Endothelial cell of umbilical vein (primary cell): Measurements from ENCODE around the gene TMEM89. TPM values are rescaled to one million over a fixed set of nuclear protein-coding genes. Genes with fewer than 3 reads are reported as not detected.

Source experiments
- BruUV-seq: library from RNA; stranded (reverse); fragments of 400-500 nt; replicated peaks from 2 replicates; lab custom pipeline; 2021; lab: Mats Ljungman, UMichigan
- CTCF ChIA-PET: fragments of 300-600, 350-600 bp; sonication (Branson Sonifier 250); formaldehyde crosslinking; loops from one replicate; lab custom pipeline; 2021; ENCODE audit warnings: antibody characterized with exemption, inconsistent platforms; lab: Charles Lee
- POLR2A ChIA-PET: fragments of 300-600, 350-600 bp; sonication (Branson Sonifier 250); formaldehyde crosslinking; loops from one replicate; lab custom pipeline; 2021; ENCODE audit warnings: antibody characterized with exemption, inconsistent platforms; lab: Charles Lee
- DNase-seq: peaks from one replicate; pipeline ENCODE4 v3.0.0-alpha.2; 2011; ENCODE audit warnings: low read depth, low spot score
- FAIRE-seq: peaks from 2 replicates; lab custom pipeline; 2011; peaks lifted over from hg19 to GRCh38; lab: Jason Lieb, UNC
- H2AFZ ChIP-seq: 2 replicates; pipeline ENCODE4 v1.6.0; 2012; ENCODE audit warnings: low read depth, low read length, control low read depth, inconsistent platforms
- H3K27ac ChIP-seq: 2 replicates; pipeline ENCODE4 v1.5.1; 2011; ENCODE audit warnings: low read depth, mild to moderate bottlenecking, control low read depth, low read length, moderate library complexity; ENCODE audit not compliant: insufficient read depth
- H3K27me3 ChIP-seq, 2 experiments: 2 replicates each; pipeline versions ENCODE4 v1.6.0 to v1.6.1; 2011; ENCODE audit warnings: low read length in 2 of 2, mixed read lengths in 1 of 2; ENCODE audit not compliant: control insufficient read depth in 2 of 2, insufficient read depth in 2 of 2
- H3K36me3 ChIP-seq, 2 experiments: 2 replicates in 1 of 2; 3 replicates in 1 of 2; pipeline ENCODE4 v1.5.1; 2011; ENCODE audit warnings: low read length in 2 of 2, mild to moderate bottlenecking in 1 of 2, moderate library complexity in 1 of 2; ENCODE audit not compliant: control insufficient read depth in 2 of 2, insufficient read depth in 2 of 2; ENCODE audit errors: extremely low read depth in 1 of 2
- H3K4me1 ChIP-seq: 3 replicates; pipeline ENCODE4 v1.5.1; 2011; ENCODE audit warnings: mild to moderate bottlenecking, low read length; ENCODE audit not compliant: control insufficient read depth, insufficient read depth; ENCODE audit errors: extremely low read depth
- H3K4me2 ChIP-seq: 2 replicates; pipeline ENCODE4 v1.6.1; 2011; ENCODE audit warnings: low read length, control low read depth, mixed read lengths; ENCODE audit not compliant: insufficient read depth
- H3K4me3 ChIP-seq, 3 experiments: fragments of 200-600 bp in 1 of 3; sonication (generic), shearing (Covaris generic) in 1 of 3; replicated peaks in 1 of 3; 2 replicates each; pipeline ENCODE4 v1.5.1; 2011 to 2016; ENCODE audit warnings: control low read depth in 3 of 3, low read length in 3 of 3, mild to moderate bottlenecking in 2 of 3, inconsistent platforms in 1 of 3, low read depth in 1 of 3, moderate library complexity in 1 of 3; ENCODE audit not compliant: insufficient read depth in 1 of 3
- H3K79me2 ChIP-seq: 2 replicates; pipeline ENCODE4 v1.6.0; 2012; ENCODE audit warnings: low read length, inconsistent platforms; ENCODE audit not compliant: control insufficient read depth, insufficient read depth
- H3K9ac ChIP-seq: replicated peaks from 2 replicates; pipeline ENCODE3; 2011; ENCODE audit warnings: low read length, control low read depth; ENCODE audit not compliant: insufficient read depth; ENCODE audit errors: extremely low read depth
- H3K9me1 ChIP-seq: replicated peaks from 3 replicates; pipeline ENCODE4 v1.6.0; 2011; ENCODE audit warnings: mild to moderate bottlenecking, low read length; ENCODE audit not compliant: control insufficient read depth, insufficient read depth; ENCODE audit errors: extremely low read depth
- H3K9me3 ChIP-seq: replicated peaks from 2 replicates; pipeline ENCODE4 v1.5.1; 2012; ENCODE audit warnings: low read length, inconsistent platforms; ENCODE audit not compliant: control insufficient read depth, insufficient read depth
- H4K20me1 ChIP-seq: replicated peaks from 2 replicates; pipeline ENCODE3; 2011; ENCODE audit warnings: mild to moderate bottlenecking, low read length; ENCODE audit not compliant: control insufficient read depth, insufficient read depth; ENCODE audit errors: extremely low read depth
- CTCF ChIP-seq, 2 donors: IDR thresholded peaks; 1 replicate in 1 of 2; 2 replicates in 1 of 2; pipeline ENCODE4 v1.5.1; 2011; ENCODE audit warnings: low read length in 2 of 2, mild to moderate bottlenecking in 2 of 2, moderate library complexity in 2 of 2, control low read depth in 1 of 2, inconsistent platforms in 1 of 2, low read depth in 1 of 2; ENCODE audit not compliant: insufficient read depth in 1 of 2; ENCODE audit errors: extremely low read depth in 1 of 2
- EZH2 ChIP-seq: IDR thresholded peaks from 2 replicates; pipeline ENCODE4 v1.6.1; 2012; ENCODE audit warnings: borderline replicate concordance, low read depth, mild to moderate bottlenecking, moderate library complexity, low read length, inconsistent platforms; ENCODE audit not compliant: severe bottlenecking
- FOS ChIP-seq: IDR thresholded peaks from 2 replicates; pipeline ENCODE4 v1.6.1; 2011; ENCODE audit warnings: mild to moderate bottlenecking, low read length, moderate library complexity, borderline replicate concordance; ENCODE audit not compliant: insufficient read depth
- GATA2 ChIP-seq: IDR thresholded peaks from 2 replicates; pipeline ENCODE4 v1.7.0; 2011; ENCODE audit warnings: low read depth, mild to moderate bottlenecking, moderate library complexity, mixed read lengths, low read length; ENCODE audit not compliant: insufficient read length, insufficient read depth
- JUN ChIP-seq: IDR thresholded peaks from 2 replicates; pipeline ENCODE4 v1.6.1; 2011; ENCODE audit warnings: borderline replicate concordance, low read depth; ENCODE audit not compliant: insufficient read length, insufficient read depth
- MYC ChIP-seq: IDR thresholded peaks from one replicate; pipeline ENCODE4 v1.6.1; 2011; ENCODE audit warnings: mild to moderate bottlenecking, low read depth, low read length
- POLR2A ChIP-seq: IDR thresholded peaks from 2 replicates; pipeline ENCODE4 v1.6.1; 2012; ENCODE audit warnings: low read depth, mild to moderate bottlenecking, control low read depth, low read length
- dilution Hi-C: fragments of 300-500 bp; cut with MboI; formaldehyde crosslinking; loops from one replicate; pipeline ENCODE4 v1.15.0; 2019; ENCODE audit warnings: low sequenced_read_pairs; ENCODE audit not compliant: extremely low pct_ligation_motif_present
- intact Hi-C: fragments of 100-400 bp; cut with micrococcal nuclease; formaldehyde crosslinking; loops from one replicate; pipeline ENCODE4 v1.10.0; 2022
- polyA plus RNA-seq, 4 experiments: library from polyadenylated mRNA; depleted of rRNA in 3 of 4; stranded (reverse) in 3 of 4; unstranded in 1 of 4; fragments of >200 nt; gene quantifications; 2 replicates each; pipeline versions ENCODE4 v1.2.1 to v1.2.3, GENCODE V29; 2011 to 2012; ENCODE audit warnings: missing spikeins in 1 of 4
- total RNA-seq: library from RNA; stranded (reverse); gene quantifications from 2 replicates; pipeline ENCODE4 v1.2.3, GENCODE V29; 2021

Gene TMEM89
- total and polyA plus RNA-seq, 2 donors (not counting 3 experiments of a cell fraction or from before 2014, with no cell fraction given), result not detected

GRCh38 chr3:48581621-48582481, 39.7 kb downstream of the TMEM89 start:
- no peak overlapping the region for H3K27ac ChIP-seq
- H3K4me2 ChIP-seq, result no peak overlapping the region
- intact Hi-C loops, result no loop called here
- POLR2A ChIA-PET, result no interaction called here
- no peaks in the 10 kb centered on the region for H3K79me2 ChIP-seq
- H3K4me1 ChIP-seq, result no peaks in the 10 kb centered on the region
- no peak for FAIRE-seq
- no peak for DNase-seq
- TF ChIP-seq CTCF (IDR thresholded peaks at IDR 0.05; ENCODE audit: extremely low read depth in 1 of 2, insufficient read depth in 1 of 2, low read depth in 1 of 2, low read length in 2 of 2) (no peak), POLR2A (no peak), JUN (no peak), MYC (no peak), GATA2 (no peak), EZH2 (no peak), FOS (no peak)
- no peaks in the 10 kb centered on the region for H3K27me3 ChIP-seq
- H4K20me1 ChIP-seq, result no peaks in the 10 kb centered on the region
- H3K36me3 ChIP-seq, result no peaks in the 10 kb centered on the region
- CTCF ChIA-PET, result no interaction called here
- H3K4me3 ChIP-seq, result no peak overlapping the region
- no peaks in the 10 kb centered on the region for H3K9me3 ChIP-seq
- BruUV-seq, result no TSS peak
- no peak overlapping the region for H3K9ac ChIP-seq
- dilution Hi-C loops, result no loop called here
- no peak overlapping the region for H2AFZ ChIP-seq
- no peaks in the 10 kb centered on the region for H3K9me1 ChIP-seq
